Measurements from ENCODE around the gene ITPR1.
A peak's percentile ranks its signal among the peaks of the same experiment; 100 is the strongest.

ITPR1 gene

DNA sequence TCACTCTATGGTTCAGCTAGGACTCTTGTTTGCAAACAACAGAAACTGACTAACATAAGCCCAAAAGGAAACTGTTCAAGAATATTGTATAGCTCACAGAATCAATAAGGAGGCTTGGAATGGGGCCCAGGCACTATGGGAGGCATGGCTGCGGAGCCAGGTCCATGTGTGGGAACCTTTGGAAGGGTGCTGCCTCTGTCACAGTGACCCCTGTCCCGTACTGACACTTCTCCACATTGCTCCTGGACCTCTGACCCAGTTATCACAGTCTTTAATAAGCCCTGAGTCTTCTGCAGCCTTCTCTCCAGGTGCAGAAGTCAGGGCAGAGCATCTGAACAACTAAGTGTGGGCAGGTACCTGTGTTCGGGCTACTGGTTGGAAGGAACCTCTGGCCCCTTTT, 121.8 kb downstream of the ITPR1 start:
- no peak for DNase-seq (ENCODE audit: extremely low read depth, low read depth)
- TF ChIP-seq, protein P1, sequence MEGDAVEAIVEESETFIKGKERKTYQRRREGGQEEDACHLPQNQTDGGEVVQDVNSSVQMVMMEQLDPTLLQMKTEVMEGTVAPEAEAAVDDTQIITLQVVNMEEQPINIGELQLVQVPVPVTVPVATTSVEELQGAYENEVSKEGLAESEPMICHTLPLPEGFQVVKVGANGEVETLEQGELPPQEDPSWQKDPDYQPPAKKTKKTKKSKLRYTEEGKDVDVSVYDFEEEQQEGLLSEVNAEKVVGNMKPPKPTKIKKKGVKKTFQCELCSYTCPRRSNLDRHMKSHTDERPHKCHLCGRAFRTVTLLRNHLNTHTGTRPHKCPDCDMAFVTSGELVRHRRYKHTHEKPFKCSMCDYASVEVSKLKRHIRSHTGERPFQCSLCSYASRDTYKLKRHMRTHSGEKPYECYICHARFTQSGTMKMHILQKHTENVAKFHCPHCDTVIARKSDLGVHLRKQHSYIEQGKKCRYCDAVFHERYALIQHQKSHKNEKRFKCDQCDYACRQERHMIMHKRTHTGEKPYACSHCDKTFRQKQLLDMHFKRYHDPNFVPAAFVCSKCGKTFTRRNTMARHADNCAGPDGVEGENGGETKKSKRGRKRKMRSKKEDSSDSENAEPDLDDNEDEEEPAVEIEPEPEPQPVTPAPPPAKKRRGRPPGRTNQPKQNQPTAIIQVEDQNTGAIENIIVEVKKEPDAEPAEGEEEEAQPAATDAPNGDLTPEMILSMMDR (IDR thresholded peaks at IDR 0.05; ENCODE audit: low read depth, low read length), result no peak

DNA sequence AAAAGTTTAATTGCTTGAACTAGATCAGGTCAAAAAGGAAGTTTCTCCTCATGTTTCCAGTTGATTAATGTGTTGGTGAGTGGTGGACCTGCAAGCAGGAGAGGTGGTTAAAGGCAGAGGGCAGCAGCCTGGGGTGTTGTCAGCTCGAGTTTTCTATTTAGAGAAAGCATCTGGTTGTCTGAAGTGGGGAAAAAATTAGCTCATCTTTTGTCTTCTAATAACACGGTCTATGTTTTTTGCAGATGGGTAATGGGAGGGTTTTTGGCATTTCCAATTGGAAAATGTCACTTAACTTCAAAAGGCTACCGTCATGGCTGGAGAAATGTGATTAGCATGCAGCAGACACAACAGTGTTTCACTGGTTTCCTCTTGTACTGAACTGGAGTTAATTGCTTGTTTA, 122.6 kb downstream of the ITPR1 start:
- TF ChIP-seq, protein P1 (IDR thresholded peaks at IDR 0.05; ENCODE audit: low read depth, low read length), result no peak
- no peak for DNase-seq (ENCODE audit: extremely low read depth, low read depth)

DNA sequence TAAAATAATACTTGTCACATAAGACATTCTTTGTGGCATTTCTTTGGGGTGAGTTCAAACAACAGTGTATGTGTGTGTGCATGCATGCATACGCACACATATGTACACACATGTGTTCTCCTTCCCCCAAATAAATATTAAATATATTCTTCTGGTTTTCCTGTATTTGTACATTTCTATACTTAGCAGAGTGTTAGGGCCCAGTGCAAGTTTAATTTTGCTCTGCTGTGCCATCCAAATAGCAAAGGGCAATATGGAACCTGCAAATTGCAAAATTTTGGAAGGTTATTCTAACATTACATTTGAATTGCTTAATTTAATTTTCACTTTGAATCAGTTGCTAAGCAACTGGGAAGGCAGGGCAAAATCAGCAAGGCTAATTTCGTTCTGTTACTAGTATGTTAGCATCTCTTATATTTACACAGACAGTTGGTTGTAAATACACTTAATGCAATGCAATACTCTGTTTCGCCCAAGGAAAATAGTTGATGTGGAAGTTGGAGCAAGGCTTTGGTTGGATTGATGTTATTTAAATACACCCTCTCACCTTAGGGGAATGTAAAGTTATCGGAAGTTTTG, 130.4 kb downstream of the ITPR1 start:
- TF ChIP-seq, protein P1 (IDR thresholded peaks at IDR 0.05; ENCODE audit: low read depth, low read length), result no peak

DNA sequence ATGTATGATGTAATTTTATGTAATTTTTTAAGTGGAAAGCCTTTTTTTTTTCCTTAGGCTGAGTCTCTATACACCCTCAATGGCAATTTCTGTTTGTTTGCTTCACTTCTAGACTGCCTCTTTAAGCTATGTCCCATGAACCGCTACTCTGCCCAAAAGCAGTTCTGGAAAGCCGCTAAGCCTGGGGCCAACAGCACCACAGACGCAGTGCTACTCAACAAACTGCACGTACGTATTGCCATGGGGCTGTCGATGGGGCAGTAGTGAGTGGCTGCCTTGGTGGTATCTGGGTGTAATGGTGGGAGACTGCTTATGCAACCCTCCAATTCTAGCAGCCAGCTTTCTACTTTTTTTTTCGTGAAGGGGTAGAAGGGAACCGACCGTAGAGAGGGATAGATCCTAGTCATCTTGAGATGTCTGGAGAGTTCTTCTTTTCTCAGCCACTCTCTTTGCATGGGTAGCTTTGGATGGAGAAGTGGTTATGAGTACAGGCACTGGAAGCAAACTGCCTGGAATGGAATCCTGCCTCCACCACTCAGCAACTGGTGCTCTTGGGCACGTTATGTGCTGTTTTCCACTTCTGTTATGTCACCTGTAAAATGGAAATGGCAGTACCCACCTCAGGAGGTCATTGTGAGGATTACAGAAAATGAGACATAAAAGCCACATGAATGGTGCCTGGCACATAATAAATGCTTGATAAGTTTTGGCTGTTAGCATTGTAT, 134.7 kb downstream of the ITPR1 start:
- TF ChIP-seq, protein P1 (IDR thresholded peaks at IDR 0.05; ENCODE audit: low read depth, low read length), result no peak
- DNase-seq (ENCODE audit: extremely low read depth, low read depth), result no peak

More for the DNA sequence above, 130.4 kb downstream of the ITPR1 start:
- no peak for DNase-seq (ENCODE audit: extremely low read depth, low read depth)

DNA sequence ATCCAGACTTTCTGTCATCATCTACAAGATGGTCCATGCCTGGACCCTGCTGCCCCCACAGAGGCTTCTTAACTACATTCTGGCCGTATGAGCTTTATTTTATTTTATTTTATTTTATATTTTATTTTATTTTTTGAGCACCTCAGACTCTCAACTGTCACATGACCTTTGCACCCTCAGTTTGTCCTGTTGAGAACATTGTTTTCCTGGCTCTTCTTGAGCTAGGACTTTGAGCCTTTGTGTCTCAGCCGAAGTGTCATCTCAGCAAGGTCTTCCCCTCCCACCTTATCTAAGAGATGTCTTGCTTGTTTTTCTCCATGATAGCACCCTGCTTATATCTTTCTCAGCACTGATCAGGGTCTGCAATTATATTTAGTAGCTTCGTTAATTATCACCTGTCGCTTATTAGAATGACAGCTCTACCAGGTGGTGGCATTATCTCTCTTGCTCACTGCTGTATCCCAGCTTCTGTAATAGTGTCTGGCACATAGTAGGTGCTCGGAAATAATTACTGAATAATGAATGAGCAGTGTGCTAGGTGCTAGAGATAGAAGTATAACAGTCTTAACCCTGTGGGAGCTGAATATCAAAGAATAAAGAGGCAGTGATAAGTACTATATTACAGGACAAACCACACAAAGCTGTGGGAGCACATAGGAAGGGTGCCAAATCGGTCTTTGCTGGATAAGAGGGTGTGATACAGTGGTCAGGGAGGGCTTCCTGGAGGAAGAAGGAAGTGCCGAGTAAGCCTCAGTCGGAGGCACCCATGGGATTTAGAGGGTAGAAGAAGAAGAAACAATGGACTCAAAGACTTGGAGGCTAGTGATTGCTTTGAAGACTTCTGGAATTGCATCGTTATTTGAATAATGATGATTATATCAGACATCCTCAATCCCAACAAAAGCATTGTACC, 136.2 kb downstream of the ITPR1 start:
- TF ChIP-seq, protein P1 (IDR thresholded peaks at IDR 0.05; ENCODE audit: low read depth, low read length), result no peak
- DNase-seq (ENCODE audit: extremely low read depth, low read depth), result no peak

DNA sequence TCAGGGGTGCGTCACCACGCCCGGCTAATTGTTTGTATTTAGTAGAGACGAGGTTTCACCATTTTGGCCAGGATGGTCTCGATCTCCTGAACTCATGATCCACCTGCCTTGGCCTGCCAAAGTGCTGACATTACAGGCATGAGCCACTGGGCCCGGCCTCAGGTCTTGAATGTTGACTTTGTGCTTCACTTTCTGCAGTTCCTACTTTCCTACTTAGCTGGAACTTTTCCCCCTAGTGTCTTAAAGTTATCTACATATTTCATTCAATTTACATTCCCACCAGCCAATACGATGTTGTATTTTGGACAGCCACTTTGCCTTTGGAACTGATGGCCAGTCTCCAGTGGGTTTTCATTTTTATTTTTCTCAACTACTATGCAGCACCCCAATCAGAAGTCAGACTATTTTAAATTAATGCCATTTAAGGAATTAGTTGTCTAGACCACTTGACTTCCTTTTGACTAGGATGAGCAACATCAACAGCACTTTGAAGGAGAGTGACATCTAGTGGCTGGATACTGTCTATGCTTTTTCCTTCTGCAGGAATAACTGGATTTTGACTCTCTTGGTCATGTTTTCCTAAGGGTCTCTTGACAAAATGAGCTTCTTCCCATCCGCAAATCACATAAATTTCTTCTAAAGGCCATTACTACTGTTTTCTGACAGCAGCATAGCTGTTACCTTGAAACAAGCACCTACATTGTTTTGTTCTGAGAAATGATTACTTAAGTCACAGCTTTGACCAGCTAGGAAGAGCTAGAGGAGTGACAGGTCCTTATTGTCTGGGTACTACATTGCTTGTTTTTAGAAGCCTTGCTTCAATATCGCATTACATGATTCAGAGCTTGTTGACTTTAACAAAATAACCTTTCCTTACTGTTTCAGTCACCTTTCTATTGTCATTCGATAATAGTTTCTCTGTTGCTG, 140.2 kb downstream of the ITPR1 start:
- peak; percentile 14 for DNase-seq (ENCODE audit: extremely low read depth, low read depth)
- TF ChIP-seq, protein P1 (IDR thresholded peaks at IDR 0.05; ENCODE audit: low read depth, low read length), result peak; percentile 92
